ENCODE measurements around the gene SPRTN.

DNA sequence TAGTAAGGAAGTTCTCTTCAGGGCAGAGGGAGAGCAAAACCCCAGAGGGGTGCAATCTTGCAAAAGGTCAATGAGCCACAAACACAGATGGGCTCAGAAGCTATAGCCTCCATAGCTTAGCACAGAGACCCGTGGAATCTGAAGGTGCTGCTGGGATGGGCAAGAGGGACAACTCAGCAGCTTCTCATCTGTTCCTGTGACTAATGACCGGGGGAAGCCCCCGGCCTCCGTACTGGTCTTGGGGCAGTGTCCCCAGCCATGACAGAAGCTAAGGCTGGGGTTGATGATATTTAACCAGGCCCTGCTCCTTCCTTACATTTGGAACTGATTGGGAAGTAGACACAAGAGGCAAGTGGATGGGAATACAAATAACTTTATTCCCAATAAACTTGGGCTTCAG lies 19.5 kb upstream of the SPRTN start:
- TF ChIP-seq, protein P1, sequence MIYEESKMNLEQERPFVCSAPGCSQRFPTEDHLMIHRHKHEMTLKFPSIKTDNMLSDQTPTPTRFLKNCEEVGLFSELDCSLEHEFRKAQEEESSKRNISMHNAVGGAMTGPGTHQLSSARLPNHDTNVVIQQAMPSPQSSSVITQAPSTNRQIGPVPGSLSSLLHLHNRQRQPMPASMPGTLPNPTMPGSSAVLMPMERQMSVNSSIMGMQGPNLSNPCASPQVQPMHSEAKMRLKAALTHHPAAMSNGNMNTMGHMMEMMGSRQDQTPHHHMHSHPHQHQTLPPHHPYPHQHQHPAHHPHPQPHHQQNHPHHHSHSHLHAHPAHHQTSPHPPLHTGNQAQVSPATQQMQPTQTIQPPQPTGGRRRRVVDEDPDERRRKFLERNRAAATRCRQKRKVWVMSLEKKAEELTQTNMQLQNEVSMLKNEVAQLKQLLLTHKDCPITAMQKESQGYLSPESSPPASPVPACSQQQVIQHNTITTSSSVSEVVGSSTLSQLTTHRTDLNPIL (CRISPR knock-in tag; IDR thresholded peaks at IDR 0.05; ENCODE audit: low read depth), result no peak
- TF ChIP-seq, protein P2, sequence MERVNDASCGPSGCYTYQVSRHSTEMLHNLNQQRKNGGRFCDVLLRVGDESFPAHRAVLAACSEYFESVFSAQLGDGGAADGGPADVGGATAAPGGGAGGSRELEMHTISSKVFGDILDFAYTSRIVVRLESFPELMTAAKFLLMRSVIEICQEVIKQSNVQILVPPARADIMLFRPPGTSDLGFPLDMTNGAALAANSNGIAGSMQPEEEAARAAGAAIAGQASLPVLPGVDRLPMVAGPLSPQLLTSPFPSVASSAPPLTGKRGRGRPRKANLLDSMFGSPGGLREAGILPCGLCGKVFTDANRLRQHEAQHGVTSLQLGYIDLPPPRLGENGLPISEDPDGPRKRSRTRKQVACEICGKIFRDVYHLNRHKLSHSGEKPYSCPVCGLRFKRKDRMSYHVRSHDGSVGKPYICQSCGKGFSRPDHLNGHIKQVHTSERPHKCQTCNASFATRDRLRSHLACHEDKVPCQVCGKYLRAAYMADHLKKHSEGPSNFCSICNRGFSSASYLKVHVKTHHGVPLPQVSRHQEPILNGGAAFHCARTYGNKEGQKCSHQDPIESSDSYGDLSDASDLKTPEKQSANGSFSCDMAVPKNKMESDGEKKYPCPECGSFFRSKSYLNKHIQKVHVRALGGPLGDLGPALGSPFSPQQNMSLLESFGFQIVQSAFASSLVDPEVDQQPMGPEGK (CRISPR knock-in tag; IDR thresholded peaks at IDR 0.05; ENCODE audit: borderline replicate concordance), result no peak
- TF ChIP-seq CSDC2 (CRISPR knock-in tag; IDR thresholded peaks at IDR 0.05) (no peak), ZFP3 (CRISPR knock-in tag; IDR thresholded peaks at IDR 0.05) (no peak)
